GM11168 (cell line): ENCODE results near the gene HNRNPUL1.
"Not testable (repeated sequence)": the region's sequence is repeated elsewhere in the genome, so short reads cannot be mapped to it uniquely, and the experiment has no call there.

Experiments used
- in situ Hi-C: fragments of 300-500 bp; cut with MboI; formaldehyde crosslinking; loops from one replicate; pipeline ENCODE4 v1.12.0; 2022; ENCODE audit warnings: low sequenced_read_pairs; ENCODE audit not compliant: unreplicated experiment

HNRNPUL1 gene

DNA sequence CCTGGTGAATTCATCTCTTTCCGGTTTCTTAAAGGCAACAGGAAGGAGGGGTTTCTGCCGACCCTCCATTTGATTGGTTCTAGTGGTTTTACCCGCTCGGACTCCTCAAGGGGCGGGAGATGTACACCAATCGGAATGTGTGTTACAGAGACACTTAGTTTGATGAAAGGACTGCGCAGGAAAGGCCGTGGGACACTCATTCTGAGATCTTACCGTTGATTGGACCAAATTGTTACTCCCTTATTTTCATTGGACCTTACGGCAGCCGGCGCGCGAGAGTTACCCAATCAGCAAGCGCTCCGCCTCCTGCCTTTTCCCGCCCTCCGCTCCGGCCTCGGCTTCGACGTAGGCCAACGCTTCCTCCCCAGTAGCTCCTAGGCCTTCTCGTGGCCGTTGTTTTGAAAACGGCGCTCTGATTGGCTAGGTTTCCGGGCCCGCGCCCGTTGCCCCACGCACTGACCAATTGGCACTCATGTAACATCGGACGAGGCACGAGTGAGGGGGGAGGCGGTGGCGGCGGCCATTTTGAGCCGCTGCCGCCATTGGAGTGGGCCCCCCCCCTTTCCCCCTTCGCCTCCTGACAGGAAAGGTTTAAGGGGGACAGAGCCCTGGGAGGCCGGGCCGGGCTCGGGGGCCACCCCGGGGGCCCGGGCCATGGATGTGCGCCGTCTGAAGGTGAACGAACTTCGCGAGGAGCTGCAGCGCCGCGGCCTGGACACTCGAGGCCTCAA, at the start of gene HNRNPUL1:
HNRNPUL1 (plus strand) TSS at position 523 of the 731 bp plus-strand sequence; CDS start at position 655, 132 bp downstream.
- in situ Hi-C loops, result no loop called here

DNA sequence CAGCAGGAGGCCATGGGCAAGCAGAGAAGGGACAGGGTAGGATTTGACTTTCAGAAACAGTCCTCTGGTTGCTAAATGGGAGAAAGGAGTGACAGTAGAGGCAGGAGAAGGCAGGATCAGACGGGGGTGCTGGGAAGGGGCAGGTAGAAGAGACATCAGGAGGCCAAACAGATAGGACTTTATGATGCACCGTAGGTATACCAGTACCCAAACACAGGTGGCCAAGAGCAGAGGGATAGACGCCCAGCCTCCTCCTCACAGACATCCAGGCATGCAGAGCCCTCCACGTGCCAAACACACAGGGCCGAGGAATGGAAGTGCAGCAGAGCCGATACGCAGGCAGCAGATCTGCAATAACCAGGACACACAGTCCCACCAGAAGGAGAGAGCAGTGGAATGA, 46.4 kb upstream of the HNRNPUL1 start:
- in situ Hi-C loops, result no loop called here

DNA sequence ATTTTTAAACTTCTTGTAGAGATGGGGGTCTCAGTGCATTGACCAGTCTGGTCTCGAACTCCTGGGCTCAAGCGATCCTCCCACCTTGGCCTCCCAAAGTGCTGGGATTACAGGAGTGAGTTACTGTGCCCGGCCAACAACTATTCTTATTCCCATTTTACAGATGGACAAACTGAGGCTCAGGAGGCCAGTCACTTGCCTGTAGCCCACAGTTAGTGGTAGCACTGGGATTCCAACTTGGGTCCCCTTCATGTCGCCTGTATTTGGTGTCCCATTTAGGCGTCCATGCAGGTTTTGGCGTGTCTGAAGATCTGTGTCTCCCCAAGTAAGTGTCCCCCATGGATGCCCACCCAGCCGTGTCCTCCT, 45.9 kb upstream of the HNRNPUL1 start:
- in situ Hi-C loops, result no loop called here

DNA sequence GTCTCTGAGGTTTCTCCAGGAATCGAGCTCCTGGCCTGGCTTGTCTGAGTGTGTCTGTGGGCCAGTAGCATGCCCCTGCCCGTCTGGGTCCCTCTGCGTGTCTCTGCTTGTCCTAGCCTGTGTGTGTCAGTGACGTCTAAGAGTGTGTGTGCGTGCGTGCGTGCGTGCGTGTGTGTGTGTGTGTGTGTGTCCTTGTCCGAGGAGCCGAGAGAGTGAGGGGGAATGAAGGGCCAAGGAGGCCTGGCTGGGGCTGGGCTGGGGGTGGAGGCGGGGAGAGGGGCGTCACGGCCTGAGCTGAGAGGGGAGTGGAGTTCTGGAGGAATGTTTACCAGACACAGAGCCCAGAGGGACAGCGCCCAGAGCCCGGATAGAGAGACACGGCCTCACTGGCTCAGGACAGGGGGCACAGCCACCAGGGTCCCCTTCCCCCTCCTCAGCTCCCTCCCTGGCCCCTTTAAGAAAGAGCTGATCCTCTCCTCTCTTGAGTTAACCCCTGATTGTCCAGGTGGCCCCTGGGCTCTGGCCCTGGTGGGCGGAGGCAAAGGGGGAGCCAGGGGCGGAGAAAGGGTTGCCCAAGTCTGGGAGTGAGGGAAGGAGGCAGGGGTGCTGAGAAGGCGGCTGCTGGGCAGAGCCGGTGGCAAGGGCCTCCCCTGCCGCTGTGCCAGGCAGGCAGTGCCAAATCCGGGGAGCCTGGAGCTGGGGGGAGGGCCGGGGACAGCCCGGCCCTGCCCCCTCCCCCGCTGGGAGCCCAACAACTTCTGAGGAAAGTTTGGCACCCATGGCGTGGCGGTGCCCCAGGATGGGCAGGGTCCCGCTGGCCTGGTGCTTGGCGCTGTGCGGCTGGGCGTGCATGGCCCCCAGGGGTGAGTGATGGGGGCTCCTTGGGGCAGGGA, 45.3 kb upstream of the HNRNPUL1 start, which contains the start of gene AXL:
AXL (plus strand) TSS at position 609 of the 893 bp plus-strand sequence; CDS start at position 779, 170 bp downstream.
- in situ Hi-C loops, result no loop called here

DNA sequence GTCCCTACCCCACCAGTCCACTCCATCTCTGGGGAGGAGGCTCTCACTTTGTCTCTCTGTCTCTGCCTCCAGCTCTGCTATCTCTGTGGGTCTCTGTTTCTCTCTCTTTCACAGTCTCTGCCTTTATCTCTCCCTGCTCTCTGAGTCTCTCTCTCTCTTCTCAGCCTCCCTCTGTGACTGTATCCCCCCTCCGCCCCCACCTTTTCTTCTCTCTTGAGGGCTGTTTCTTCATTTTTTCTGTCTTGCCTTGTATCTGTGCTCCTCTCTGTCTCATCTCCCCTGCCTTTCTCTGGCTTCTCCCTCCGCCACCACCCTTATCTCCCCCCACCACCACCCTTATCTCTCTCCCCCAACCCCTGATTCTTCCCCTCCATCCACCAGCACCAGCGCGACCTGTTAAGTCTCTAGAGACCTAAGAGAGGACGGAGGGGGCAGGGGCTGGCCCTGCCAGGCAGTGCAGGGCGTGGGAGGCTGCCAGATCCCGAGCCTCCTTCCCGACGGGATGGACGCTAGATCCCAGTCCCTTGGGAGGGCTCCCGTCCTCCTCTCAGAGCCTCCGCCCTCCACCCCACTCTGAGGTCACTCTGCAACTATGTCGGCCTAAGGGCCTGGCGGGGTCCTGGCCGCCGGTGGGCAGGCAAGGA, 44.1 kb upstream of the HNRNPUL1 start:
- in situ Hi-C loops, result no loop called here

DNA sequence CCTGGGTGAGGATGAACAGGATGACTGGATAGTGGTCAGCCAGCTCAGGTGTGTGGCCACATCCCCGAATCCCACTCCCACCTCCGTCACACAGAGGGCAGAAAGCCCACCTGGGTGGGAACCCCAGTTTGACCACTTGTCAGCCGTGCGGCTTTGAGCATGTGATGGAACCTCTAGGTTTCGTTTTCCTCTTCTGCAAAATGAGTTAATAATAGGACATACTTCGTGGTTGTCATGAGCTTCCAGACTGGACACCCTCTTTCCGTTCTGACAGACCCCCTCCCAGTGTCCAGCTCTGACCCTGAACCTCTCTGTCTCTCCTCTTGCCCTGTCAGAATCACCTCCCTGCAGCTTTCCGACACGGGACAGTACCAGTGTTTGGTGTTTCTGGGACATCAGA, 43.4 kb upstream of the HNRNPUL1 start:
- in situ Hi-C loops, result no loop called here

DNA sequence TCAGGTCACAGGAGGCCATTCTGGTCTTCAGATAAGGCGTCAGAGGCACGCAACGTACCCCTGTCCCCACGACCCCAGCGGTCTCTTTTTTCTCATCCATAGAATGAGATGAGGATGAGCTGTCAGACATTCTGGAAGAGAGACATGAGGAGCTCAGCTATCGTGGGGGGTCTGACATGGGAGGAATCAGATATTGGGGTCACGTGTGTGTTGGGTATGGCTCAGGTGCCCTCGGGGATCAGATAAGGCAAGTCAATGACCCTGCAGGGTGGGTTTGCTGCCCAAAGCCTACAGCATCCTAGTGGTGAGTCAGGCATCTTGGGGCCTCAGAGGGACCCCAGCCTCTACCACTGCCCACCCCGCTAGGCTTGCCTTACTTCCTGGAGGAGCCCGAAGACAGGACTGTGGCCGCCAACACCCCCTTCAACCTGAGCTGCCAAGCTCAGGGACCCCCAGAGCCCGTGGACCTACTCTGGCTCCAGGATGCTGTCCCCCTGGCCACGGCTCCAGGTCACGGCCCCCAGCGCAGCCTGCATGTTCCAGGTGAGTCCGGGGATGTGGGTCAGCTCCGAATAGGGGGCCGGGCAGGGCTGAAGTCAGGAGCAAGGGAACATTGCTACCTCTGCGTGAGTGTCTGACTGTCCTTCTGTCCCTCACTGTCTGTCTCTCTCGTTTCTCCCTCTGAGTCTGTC, 42.5 kb upstream of the HNRNPUL1 start:
- in situ Hi-C loops, result no loop called here

DNA sequence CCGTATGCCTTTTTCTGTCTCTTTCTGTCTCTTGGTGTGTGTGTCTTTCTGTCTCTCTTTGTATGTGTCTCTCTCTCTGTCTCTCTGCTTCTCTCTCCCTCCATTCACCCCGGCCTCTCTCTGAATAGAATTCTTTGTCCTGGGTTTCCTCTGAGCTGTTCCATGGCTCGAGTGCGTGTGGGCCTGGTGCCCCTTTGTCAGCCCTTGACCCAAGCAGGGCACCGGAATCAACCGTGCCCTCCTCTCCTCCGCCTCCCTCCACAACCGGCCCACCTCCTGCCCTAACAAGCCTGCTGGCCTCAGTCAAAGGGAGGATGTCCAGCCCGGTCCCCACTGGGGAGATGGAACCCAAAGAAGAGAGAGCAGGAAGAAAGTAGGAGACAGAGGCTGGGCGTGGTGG, 41.9 kb upstream of the HNRNPUL1 start:
- in situ Hi-C loops, result no loop called here

DNA sequence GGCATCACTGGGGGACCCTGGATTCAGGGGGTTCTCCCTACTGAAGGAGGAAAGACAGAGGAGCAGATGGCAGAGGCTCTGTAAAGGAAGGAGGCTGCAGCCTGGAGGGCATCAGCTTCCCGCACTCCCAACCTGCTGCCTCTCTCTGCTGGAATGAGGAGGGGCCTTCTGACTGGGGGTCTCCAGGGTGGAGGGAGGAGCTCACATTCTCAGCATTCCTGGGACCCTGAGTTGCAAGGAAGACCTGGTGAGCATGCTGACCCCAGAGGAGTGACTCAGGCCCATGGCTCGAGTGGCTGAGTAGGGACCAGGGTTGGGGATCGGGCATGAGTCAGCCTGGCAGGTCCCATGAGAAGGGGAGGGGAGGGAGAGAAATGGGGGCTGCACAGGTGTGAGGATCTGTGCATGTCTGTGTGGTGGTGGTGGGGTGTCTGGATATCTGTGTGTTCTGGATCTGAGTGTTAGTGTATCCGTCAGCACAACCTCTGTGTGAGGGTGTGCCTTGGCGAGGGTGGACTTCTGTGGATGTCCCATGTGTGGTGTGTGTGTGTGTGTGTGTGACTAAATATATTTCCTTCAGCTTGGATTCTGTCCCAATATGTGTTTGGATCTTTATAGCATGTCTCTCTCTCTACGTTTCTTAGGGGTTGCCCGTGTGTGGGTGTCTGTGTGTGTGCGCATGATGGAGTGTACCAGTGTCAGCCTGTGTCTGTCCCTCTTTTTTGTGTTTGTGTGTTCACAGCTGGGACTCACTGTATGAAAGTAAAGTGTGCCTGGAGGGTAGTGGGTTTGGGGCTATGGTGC, 40.5 kb upstream of the HNRNPUL1 start:
- in situ Hi-C loops, result no loop called here

DNA sequence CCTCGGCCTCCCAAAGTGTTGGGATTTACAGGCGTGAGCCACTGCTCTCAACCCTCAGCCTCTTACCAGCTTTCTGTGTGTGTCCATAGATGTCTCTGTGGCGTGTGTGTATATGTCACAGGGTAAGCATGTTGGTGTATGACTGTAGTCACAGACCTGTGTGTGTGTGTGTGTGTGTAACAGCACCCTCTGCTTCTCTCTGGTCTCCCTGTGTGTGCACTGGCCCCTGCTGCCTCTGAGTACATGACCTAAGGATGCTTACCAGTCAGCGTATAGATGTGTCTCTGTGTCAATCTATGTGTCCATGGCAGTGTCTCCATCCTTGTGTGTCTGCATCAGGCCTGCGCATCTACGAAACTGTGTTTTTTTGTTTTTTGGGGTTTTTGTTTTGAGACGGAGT, 39.5 kb upstream of the HNRNPUL1 start:
- in situ Hi-C loops, result no loop called here

DNA sequence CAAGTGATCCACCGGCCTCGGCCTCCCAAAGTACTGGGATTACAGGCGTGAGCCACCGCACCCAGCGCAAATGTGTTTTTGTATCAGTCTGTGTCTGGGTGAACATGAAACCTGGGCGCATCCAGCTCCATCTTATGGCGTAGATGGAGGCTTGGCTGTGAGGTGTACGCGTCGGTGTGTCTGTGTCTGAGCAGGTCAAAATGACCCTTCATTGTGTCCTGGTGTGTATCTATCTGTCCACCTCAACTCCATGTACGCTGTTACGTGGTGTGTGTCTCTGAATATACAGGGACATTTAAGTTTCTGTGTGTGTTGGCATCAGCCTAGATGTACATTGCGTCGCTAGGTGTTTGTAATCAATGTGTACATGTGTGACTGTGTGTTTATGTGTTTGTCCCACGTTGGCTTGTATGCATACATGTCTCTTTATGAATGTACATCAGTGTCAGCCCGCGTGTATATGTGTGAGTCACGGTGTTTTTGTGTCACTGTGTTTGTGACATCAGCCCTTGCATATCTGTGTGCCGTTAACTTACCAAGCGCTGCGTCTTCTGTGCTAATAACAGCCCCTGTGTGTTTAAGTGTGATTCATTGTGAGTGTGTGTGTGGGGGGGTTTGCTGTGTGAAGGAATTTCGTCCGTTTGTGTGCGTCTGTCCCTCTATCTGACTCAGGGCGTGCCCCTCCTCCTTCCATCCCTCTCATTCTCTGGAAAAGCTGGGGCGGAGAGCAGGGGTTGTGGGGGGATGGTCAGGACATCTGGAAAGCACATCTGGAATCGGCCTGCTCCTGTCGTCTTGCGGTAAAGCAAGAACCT, 38.7 kb upstream of the HNRNPUL1 start:
- in situ Hi-C loops, result no loop called here

DNA sequence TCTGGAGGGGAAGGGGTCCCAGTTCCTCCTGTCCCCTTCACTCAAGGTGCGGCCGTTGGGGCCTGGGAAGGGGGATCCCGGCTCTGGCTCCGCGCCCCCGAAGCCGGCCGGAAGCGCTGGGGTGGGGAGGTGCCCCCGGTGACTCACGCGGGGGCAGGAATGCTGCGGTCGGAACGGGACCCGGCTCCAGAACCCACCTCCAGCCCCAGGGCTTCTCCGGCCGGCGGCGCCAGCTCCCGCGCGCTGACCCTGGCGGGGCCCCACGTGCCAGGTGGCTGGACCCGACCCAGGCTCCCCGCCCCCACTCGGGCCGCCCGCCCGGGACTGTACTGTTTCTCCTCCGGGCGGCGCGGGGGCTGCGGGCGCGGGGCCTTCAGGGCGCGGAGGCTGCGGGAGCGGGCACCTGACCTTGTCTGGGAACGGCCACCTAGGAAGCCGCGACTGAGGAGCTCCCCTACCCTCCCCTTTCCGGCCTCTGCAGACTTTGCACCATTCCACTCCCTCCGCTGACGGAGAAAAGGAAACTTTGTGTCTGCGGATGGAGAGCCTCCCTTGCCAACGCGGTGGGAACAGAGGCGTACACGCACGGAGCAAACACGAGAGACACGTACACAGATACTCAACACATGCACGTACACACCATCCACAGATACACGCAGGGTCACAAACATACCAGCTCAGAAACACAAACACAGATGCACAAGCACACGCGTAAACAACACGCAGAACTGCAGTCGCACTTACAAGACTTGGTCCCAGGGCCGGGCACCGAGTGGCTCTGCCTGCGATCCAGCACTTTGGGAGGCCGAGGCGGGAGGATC, 37.9 kb upstream of the HNRNPUL1 start:
- in situ Hi-C loops, result no loop called here

DNA sequence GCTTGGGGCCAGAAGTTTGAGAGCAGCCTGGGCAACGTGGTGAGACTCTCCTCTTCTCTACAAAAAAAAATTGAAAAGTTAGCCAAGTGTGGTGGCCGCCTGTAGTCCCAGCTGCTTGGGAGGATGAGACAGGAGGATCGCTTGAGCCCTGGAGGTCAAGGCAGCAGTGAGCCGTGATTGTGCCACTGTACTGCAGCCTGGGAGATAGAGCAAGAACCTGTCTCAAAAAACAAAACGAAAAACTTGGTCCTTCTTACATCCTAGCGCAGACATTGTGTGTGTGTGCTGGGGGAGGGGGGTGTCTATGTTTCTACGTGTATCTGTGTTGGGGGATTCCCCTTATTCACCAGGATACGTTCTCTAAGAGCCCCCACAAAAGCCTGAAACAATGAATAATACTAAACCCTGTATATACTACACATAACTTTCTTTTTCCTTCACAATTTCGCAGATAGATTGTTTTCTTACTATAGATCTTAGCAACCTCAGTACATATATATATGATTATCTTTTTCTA, 37.2 kb upstream of the HNRNPUL1 start:
- in situ Hi-C loops, result no loop called here

DNA sequence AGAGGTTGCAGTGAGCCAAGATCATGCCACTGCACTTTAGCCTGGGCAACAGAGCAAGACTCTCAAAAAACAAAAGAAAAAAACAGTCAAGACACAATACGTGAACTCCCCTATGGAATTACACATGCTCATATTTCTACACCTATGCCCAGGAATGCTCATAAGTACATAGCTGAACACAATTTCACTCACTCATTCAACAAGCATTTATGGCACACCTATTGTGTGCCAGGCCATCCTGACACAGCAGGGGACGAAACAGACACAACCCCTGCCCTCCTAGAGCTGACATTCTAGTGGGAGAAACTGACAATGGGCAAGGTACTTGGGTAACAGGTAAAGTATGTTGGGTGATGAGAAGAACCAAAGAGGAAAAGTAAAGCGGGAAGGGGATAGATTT, 35.7 kb upstream of the HNRNPUL1 start:
- in situ Hi-C loops, result no loop called here

DNA sequence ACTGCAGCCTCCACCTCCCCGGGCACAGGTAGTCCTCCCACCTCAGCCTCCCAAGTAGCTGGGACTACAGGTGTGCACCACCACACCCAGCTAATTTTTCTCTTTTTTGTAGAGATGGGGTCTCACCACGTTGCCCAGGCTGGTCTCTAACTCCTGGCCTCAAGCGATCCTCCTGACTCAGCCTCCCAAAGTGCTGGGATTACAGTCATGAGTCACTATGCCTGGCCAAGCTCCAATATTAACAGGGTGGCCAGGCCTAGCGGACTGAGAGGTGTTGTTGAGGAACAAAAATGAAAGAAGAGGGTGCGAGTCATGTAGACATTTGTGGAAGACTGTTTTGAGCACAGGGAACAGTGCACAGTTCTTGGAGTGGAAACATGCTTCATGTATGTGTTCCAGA, 34.8 kb upstream of the HNRNPUL1 start:
- in situ Hi-C loops, result not testable (repeated sequence)

DNA sequence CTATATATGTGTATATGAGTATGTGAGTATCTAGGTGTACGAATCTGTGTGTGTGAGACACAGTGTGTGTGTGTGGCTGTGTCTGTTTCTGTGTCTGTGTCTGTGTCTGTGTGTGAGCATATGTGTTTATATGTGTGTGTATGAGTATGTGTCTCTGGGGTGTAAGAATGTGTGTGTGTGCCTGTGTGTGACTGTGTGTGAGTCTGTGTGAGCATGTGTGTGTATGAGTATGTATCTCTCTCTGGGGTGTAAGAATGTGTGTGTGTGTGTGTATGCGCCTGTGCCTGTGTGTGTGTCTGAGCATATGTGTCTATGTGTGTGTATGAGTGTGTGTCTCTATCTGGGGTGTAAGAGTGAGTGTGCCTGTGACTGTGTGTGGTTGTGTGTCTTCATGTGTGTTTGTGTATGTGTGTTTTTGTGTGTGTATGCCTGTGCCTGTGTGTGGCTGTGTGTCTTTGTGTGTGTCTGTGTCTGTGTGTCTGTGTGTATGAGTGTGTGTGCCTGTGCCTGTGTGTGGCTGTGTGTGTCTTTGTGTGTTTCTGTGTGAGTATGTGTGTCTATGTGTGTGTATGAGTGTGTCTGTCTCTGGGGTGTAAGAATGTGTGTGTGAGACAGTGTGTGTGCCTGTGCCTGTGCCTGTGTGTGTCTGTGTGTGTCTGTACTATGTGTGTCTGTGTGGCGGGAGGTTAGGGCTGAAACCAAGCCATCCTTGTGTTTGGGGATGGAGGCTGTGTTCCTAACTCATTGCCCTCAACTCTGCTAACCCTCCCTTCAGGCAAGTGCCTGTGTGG, 33.9 kb upstream of the HNRNPUL1 start:
- in situ Hi-C loops, result no loop called here

DNA sequence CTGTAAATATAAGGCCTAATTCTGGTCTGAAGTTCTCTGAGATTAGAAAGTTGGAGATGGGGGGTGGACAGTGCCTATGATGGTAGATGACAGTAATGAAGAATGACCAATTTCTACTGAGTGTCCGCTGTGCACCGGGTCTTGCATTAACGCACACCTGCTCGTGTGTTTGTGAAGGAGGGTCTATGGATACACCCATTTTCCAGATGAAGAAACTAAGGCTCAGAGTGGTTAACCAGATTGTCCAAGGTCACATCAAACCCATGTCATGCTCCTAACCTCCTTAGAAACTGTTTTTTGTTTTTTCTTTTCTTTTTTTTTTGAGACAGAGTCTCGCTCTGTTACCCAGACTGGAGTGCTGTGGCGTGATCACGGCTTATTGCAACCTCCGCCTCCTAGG, 31.5 kb upstream of the HNRNPUL1 start:
- in situ Hi-C loops, result no loop called here
